GM11168 (cell line): ENCODE measurements around the gene C19orf85.

Source experiments
- in situ Hi-C: fragments of 300-500 bp; cut with MboI; formaldehyde crosslinking; loops from one replicate; pipeline ENCODE4 v1.12.0; 2022; ENCODE audit warnings: low sequenced_read_pairs; ENCODE audit not compliant: unreplicated experiment

C19orf85 gene

GRCh38 chr19:55479451-55480230 lies 15.1 kb upstream of the C19orf85 start:
- in situ Hi-C loops: no loop called here

GRCh38 chr19:55479045-55479444 lies 14.5 kb upstream of the C19orf85 start:
- in situ Hi-C loops: no loop called here

GRCh38 chr19:55478364-55478763 lies 13.8 kb upstream of the C19orf85 start:
- in situ Hi-C loops: no loop called here

- in situ Hi-C loops: no loop called here
Observed at GRCh38 chr19:55477905-55478304, 13.4 kb upstream of the C19orf85 start.

GRCh38 chr19:55476100-55476775 lies 11.7 kb upstream of the C19orf85 start, which contains the start of gene ZNF628:
TSS of gene ZNF628 (plus strand) at chr19:55476617. CDS start at chr19:55479911, 3,294 bp downstream.
- in situ Hi-C loops: no loop called here

- in situ Hi-C loops: no loop called here
Observed at GRCh38 chr19:55474269-55475265, 10.0 kb upstream of the C19orf85 start.

GRCh38 chr19:55473225-55474012 lies 8.9 kb upstream of the C19orf85 start:
- in situ Hi-C loops: no loop called here

GRCh38 chr19:55472463-55472862 lies 7.9 kb upstream of the C19orf85 start:
- in situ Hi-C loops: no loop called here

GRCh38 chr19:55471266-55471665 lies 6.7 kb upstream of the C19orf85 start:
- in situ Hi-C loops: no loop called here

- in situ Hi-C loops: no loop called here
Observed at GRCh38 chr19:55468054-55468393, 3.5 kb upstream of the C19orf85 start.

- in situ Hi-C loops: no loop called here
Observed at GRCh38 chr19:55467236-55468053, 2.9 kb upstream of the C19orf85 start.

GRCh38 chr19:55466241-55466614 lies 1.7 kb upstream of the C19orf85 start:
- in situ Hi-C loops: no loop called here

GRCh38 chr19:55465460-55466240 lies 1.1 kb upstream of the C19orf85 start:
- in situ Hi-C loops: no loop called here

- in situ Hi-C loops: no loop called here
Observed at GRCh38 chr19:55464039-55464661, 401 bp downstream of the C19orf85 start.

GRCh38 chr19:55463583-55464031 lies 944 bp downstream of the C19orf85 start:
- in situ Hi-C loops: no loop called here

GRCh38 chr19:55462722-55463121 lies 1.8 kb downstream of the C19orf85 start:
- in situ Hi-C loops: no loop called here

GRCh38 chr19:55461974-55462626 lies 2.5 kb downstream of the C19orf85 start:
- in situ Hi-C loops: no loop called here
